ENCODE results near the gene TMEM232. TPM values are rescaled to one million over a fixed set of nuclear protein-coding genes. Genes with fewer than 3 reads are reported as not detected.

The TMEM232 gene
- total RNA-seq, 1 experiment from 2014 or later = 0.21 TPM

DNA sequence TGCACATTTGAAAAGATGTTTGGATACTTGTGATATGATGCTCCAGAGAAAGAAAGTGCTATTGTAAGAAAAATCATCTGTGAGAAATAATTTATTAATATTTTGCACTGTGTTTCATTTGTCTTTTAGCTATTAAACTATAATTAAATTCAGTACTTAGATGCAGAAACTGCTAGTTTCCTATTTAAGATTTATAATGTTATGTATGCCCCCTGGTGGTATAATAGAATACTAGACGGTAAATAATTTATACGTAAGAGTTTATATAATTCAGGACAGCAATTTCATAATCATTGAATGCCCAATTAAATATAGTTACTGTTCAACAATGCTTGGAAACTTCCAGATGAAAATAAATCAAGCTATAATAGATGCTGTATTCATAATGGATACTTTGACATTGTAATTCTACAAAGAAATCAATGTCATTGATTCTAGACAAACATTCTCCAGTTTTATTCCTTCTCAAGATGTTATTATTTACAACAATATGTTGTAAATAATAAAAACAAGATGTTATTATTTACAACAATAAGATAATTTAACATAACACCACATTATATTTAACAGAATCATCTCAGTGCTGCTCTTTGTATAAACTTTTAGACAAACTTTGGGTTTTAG, 101.0 kb downstream of the TMEM232 start:
- POLR2A ChIA-PET = no interaction called here
- ATAC-seq = no peak
- BruUV-seq (replicated peaks) = no TSS peak

GRCh38 chr5:110623874-110624273, 102.6 kb downstream of the TMEM232 start:
- Histone ChIP-seq H3K27me3 (ENCODE audit: control insufficient read depth, insufficient read depth, low read length) (no peaks in the 10 kb centered on the region), H3K9me3 (ENCODE audit: control insufficient read depth, insufficient read depth, low read depth, low read length) (no peaks in the 10 kb centered on the region), H3K36me3 (ENCODE audit: control insufficient read depth, insufficient read depth, low read length) (no peaks in the 10 kb centered on the region), H3K27ac (ENCODE audit: low read length) (no peak overlapping the region), H3K4me1 (ENCODE audit: control insufficient read depth, insufficient read depth, low read length) (no peaks in the 10 kb centered on the region), H3K4me3 (ENCODE audit: low read depth in 2 of 2, low read length in 2 of 2) (no peak overlapping the region)
- DNase-seq (ENCODE audit: low read depth, low spot score) (no peak), ATAC-seq (no peak)
- TF ChIP-seq SIN3A (IDR thresholded peaks at IDR 0.05; ENCODE audit: borderline replicate concordance, insufficient read depth, low read depth, low read length) (no peak), TCF7L2 (IDR thresholded peaks at IDR 0.05; ENCODE audit: low read depth, low read length) (no peak), POLR2AphosphoS5 (IDR thresholded peaks at IDR 0.05; ENCODE audit: low read depth, low read length) (no peak)
- TF ChIP-seq, protein P1, sequence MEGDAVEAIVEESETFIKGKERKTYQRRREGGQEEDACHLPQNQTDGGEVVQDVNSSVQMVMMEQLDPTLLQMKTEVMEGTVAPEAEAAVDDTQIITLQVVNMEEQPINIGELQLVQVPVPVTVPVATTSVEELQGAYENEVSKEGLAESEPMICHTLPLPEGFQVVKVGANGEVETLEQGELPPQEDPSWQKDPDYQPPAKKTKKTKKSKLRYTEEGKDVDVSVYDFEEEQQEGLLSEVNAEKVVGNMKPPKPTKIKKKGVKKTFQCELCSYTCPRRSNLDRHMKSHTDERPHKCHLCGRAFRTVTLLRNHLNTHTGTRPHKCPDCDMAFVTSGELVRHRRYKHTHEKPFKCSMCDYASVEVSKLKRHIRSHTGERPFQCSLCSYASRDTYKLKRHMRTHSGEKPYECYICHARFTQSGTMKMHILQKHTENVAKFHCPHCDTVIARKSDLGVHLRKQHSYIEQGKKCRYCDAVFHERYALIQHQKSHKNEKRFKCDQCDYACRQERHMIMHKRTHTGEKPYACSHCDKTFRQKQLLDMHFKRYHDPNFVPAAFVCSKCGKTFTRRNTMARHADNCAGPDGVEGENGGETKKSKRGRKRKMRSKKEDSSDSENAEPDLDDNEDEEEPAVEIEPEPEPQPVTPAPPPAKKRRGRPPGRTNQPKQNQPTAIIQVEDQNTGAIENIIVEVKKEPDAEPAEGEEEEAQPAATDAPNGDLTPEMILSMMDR (IDR thresholded peaks at IDR 0.05) = no peak
- TF ChIP-seq, protein P2, sequence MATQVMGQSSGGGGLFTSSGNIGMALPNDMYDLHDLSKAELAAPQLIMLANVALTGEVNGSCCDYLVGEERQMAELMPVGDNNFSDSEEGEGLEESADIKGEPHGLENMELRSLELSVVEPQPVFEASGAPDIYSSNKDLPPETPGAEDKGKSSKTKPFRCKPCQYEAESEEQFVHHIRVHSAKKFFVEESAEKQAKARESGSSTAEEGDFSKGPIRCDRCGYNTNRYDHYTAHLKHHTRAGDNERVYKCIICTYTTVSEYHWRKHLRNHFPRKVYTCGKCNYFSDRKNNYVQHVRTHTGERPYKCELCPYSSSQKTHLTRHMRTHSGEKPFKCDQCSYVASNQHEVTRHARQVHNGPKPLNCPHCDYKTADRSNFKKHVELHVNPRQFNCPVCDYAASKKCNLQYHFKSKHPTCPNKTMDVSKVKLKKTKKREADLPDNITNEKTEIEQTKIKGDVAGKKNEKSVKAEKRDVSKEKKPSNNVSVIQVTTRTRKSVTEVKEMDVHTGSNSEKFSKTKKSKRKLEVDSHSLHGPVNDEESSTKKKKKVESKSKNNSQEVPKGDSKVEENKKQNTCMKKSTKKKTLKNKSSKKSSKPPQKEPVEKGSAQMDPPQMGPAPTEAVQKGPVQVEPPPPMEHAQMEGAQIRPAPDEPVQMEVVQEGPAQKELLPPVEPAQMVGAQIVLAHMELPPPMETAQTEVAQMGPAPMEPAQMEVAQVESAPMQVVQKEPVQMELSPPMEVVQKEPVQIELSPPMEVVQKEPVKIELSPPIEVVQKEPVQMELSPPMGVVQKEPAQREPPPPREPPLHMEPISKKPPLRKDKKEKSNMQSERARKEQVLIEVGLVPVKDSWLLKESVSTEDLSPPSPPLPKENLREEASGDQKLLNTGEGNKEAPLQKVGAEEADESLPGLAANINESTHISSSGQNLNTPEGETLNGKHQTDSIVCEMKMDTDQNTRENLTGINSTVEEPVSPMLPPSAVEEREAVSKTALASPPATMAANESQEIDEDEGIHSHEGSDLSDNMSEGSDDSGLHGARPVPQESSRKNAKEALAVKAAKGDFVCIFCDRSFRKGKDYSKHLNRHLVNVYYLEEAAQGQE (IDR thresholded peaks at IDR 0.05; ENCODE audit: insufficient read depth in 1 of 2, low read depth in 2 of 2, low read length in 1 of 2) = no peak
- ChIA-PET CTCF (no interaction called here), POLR2A (no interaction called here)
- in situ Hi-C loops (cut with HindIII; ENCODE audit: low pct_unique_long_range_greater_than_20kb, low sequenced_read_pairs) = no loop called here
- intact Hi-C loops (cut with micrococcal nuclease; ENCODE audit: unreplicated experiment) = loop anchor here (2.0 kb wide), 1 partner anchor 183 kb away; no protein-coding TSS in a partner anchor
- BruUV-seq (replicated peaks) = no TSS peak

More for the DNA sequence above, 101.0 kb downstream of the TMEM232 start:
- Histone ChIP-seq H3K4me3 (ENCODE audit: low read depth in 2 of 2, low read length in 2 of 2) (no peak overlapping the region), H3K27me3 (ENCODE audit: control insufficient read depth, insufficient read depth, low read length) (no peaks in the 10 kb centered on the region; the same call in 1 of the 2 replicates), H3K27ac (ENCODE audit: low read length) (no peak overlapping the region), H3K36me3 (ENCODE audit: control insufficient read depth, insufficient read depth, low read length) (no peaks in the 10 kb centered on the region), H3K4me1 (ENCODE audit: control insufficient read depth, insufficient read depth, low read length) (no peaks in the 10 kb centered on the region), H3K9me3 (ENCODE audit: control insufficient read depth, insufficient read depth, low read depth, low read length) (no peaks in the 10 kb centered on the region)
- intact Hi-C loops (cut with micrococcal nuclease; ENCODE audit: unreplicated experiment) = loop anchor here (2.0 kb wide), 1 partner anchor 185 kb away; no protein-coding TSS in a partner anchor
- CTCF ChIA-PET = interaction anchor here (0.5 kb wide), 1 partner anchor 1411 kb away, joined by 3 read pairs; no protein-coding TSS in a partner anchor
- in situ Hi-C loops (cut with HindIII; ENCODE audit: low pct_unique_long_range_greater_than_20kb, low sequenced_read_pairs) = no loop called here
- DNase-seq (ENCODE audit: low read depth, low spot score) = no peak
- TF ChIP-seq SIN3A (IDR thresholded peaks at IDR 0.05; ENCODE audit: borderline replicate concordance, insufficient read depth, low read depth, low read length) (no peak), POLR2AphosphoS5 (IDR thresholded peaks at IDR 0.05; ENCODE audit: low read depth, low read length) (no peak), TCF7L2 (IDR thresholded peaks at IDR 0.05; ENCODE audit: low read depth, low read length) (no peak)
- TF ChIP-seq, protein P2 (IDR thresholded peaks at IDR 0.05; ENCODE audit: insufficient read depth in 1 of 2, low read depth in 2 of 2, low read length in 1 of 2) = no peak
- TF ChIP-seq, protein P1 (IDR thresholded peaks at IDR 0.05) = peak; percentile 22; the same call in 1 of the 2 replicates

Measured in Panc1 (cell line).